Stimulated activated naive CD4-positive, alpha-beta T cell treated with Interleukin-2 at 50 U/mL for 16 hours (primary cell): ENCODE results near the gene AGPAT1.
"Not testable (repeated sequence)": the region's sequence is repeated elsewhere in the genome, so short reads cannot be mapped to it uniquely, and the experiment has no call there.

ENCODE experiments used
- DNase-seq: peaks from one replicate; lab custom pipeline; 2025; lab: John Stamatoyannopoulos, UW

The AGPAT1 gene

DNA sequence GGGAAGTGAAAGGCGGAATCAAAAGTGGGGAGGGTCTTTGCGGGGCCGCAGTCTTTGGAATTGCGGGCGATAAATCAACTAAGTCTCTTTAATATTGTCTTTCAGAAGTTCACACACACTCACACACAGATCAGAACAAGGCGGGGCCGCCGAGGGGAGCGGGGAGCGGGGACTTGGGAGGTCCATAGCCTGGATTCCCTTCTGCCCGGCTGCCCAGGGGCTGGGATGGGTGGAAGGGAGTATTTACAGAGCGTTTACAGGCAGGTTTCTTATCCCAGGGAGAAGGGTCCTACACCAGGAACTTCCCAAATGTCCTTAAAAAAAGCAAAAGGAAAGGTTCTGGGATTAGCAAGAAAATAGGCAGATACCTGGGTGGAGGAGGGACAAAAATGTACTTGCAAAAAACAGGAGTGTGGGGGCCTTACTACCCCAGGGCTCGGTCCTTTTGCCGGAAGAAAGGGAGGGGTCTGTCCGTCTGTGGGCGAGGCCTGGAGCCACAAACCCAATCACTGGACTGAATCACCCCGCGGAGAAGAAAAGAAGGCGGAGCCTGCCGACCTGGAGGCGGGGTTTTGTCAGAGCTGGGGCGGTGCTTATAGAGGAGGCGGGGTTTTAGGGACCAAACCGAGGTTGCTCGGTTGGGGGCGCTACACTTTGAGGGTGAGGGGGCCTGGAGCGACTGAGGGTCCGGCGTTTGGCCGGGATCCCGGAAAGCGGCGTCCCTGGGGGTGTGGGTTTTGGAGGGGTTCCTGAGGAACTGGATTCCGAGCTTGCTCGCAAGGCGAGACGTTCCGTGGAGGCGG lies 27.4 kb downstream of the AGPAT1 start:
- DNase-seq = peak; percentile 45

DNA sequence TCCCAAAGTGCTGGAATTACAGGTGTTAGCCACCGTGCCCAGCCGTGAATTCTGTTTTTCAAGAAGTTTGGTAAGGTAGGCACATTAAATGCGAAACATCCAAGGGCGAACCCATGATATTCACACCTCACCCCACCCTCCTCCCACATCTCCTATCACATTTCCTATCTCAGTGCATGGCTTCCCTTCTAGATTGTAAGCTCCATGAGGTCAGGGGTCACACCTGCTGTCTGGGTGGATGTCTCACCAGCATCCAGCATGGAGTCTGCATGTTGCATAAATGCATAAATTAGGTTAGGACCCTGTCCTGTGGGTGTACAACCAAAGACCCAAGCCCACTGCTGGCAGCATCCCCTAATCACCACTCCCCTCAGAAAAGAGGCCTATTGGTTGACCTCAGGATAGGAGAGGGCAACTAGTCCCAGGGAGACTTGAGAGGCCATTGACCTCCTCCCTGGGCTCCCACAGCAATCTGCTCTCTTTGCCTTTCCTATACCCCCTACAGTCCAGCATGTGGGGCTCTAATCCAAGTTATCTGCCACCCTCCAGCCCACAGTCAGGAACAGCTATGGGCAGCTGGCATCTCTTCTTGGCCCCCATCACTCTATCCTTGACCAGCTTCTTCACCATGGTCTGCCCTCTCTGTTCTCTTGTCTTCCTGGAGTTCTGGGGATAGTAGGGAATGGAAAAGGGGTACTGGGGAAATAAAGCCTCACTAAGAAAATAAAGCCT lies 28.3 kb downstream of the AGPAT1 start:
- DNase-seq = no peak

DNA sequence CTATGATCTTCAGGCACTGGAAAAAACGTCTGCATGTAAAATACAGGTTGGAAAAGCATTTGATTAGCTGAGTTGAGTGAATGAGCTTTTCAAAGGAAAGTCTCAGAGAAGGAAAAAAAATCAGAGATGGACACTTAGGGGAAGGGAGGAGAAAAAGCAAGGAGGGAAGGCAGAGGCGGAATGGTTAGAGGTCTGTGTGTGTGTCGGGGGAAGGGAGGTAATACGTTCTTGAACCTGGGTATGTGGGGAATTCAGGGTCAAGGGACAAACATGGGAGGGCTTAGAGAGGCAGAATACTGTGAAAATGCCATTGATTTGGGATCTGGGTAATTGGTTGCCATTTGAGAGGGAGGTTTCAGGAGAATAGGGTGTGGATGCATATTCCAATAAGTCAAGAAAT lies 29.2 kb downstream of the AGPAT1 start:
- DNase-seq = no peak

DNA sequence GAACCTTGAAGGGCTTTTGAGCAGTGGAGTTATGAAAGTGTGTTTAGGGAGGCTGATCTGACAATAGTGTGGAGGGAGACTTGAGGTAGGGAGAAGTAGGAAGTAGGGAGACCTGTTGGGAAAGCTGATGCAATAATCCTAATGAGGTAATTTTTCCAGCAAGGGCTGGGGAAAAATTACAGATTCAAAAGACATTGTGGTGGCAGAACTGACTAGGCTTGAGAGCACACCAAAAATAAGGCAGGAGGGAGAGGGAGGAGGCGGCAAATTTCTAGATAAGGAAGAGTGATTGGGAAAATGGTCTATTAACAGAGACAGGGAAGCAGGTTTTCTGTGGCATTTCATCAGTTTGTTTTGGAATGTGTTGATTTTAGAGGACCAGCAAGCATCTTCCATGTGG lies 29.6 kb downstream of the AGPAT1 start:
- DNase-seq = no peak

DNA sequence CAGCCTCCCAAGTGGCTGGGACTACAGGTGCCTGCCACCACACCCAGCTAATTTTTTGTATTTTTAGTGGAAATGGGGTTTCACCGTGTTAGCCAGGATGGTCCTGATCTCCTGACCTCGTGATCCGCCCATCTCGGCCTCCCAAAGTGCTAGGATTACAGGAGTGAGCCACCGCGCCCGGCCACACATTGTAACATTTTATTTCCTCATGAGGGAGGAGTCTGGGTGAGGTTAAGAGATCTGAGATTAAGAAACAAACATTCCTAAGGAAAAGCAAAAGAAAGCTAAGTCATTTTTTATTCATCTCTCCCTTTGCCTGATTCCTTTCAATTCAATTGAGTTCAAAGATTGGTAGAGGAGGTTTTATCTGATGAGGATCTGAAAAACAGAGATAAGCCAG lies 31.6 kb downstream of the AGPAT1 start:
- DNase-seq = not testable (repeated sequence)

DNA sequence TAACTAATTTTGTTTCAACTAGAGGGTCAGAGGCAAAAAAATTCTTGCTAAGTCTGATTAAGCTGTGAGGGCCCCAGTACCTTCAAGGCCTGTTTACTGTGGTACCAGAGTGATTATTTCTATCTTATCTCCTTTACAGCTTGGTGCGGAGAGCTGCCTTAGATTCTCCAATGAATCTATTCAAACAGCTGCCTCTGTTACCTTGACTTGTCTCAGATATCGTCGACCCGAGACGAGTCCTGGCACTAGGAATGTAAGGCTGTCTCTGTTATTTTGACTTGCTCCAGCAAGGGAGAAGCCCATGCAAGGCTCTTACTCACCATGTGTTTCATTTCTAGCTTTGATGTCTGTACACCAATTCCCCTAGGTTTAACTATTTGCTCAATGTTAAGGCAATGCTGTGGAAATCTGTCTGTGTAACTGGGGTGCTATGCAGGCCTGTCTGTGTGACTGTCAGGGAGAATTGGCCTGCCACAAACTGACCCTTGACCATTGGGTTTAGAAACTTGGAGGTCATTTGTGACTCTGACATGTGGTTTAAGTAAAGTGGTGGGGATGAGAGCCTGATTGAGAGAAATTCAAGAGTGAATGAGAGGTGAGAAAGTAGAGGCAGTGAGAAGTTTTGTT lies 35.4 kb downstream of the AGPAT1 start:
- DNase-seq = no peak

DNA sequence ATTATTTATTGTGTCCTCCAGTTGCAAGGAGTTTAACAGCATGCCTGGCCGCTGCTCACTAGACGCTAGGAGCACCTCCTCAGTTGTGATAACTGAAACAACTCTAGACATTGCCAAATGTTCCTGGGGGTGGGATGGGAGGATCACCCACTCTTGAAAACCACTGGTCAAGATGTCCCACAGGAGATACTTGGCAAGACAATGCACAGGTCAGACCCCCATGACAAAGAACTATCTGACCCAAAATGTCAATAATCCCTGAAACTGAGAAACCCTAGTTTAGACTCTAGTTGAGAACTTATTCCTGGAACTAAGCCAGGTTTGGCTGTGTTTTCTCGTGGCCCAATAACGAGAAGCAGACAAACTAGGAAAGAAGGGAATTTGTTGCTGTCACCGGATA lies 36.3 kb downstream of the AGPAT1 start:
- no peak for DNase-seq

DNA sequence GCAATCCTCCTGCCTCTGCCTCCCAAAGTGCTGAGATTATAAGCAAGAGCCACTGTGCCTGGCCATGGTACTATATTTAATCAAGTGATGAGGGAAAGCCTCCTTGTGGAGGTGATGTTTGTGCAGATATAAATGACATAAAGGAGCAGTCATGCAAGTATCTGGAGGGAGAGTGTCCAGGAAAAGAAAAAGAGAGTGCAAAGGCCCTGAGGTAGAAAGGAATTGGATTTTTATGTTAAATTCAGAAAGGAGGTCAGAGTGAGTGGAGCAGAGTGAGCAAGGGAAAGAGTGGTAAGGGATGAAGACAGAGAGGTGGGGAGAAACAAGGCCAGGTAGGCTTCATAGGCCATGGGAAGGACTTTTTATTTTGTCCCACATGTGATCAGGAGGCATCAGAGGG lies 38.4 kb downstream of the AGPAT1 start:
- DNase-seq = no peak

DNA sequence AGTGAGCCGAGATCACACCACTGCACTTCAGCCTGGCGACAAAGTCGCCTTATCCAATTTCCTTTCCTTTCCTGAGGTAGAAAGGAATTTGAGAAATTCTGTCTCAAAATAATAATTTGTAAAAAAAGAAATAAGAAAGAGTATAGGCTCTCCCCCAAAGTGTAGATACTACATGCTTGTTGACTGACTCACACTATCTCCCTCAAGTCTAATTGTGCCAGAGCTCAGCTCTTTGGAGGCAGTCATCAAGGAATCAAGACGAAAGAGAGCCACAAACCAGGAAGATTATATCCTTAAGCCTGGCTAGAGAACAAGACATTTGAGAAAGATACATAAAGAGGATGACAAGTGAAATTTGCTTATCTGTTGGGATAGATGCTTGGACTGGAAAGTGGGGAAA lies 42.1 kb downstream of the AGPAT1 start:
- DNase-seq = no peak

DNA sequence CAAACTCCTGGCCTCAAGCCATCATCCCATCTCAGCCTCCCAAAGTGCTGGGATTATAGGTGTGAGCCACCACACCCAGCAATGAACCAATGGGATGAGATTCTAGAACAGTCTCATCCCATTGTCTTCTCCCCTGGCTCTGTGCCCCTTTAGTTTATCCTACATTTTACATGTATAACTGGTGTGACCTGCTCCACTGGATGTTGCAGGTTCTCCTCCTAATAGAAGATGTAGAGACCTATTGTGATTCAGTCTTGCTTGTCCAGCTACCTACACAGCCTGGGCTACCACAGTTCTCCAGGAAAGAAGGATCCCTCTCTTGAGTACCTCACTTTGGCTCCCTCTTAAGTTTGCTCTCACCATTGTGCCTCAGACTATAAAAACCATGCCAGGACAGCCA lies 43.8 kb downstream of the AGPAT1 start:
- no peak for DNase-seq

DNA sequence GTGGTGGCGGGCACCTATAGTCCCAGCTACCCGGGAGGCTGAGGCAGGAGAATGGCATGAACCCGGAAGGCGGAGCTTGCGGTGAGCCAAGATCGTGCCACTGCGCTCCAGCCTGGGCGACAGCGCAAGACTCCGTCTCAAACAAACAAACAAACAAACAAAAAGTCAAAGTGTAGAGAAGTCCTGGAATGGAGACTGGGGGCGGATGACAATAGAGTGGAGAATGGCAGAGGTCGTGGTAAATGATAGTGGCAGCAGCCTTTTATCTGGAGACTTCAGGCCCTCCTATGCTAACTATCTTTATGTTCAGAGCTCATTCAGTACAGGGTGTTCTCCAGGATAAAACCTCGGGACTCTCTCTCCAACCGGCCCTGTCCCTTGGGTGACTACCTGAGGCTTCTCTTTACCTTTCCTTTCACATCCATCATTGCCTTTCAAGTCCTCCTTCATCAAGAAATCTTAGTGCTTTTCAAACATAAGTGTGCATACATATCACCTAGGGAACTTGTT lies 44.4 kb downstream of the AGPAT1 start:
- DNase-seq = no peak

DNA sequence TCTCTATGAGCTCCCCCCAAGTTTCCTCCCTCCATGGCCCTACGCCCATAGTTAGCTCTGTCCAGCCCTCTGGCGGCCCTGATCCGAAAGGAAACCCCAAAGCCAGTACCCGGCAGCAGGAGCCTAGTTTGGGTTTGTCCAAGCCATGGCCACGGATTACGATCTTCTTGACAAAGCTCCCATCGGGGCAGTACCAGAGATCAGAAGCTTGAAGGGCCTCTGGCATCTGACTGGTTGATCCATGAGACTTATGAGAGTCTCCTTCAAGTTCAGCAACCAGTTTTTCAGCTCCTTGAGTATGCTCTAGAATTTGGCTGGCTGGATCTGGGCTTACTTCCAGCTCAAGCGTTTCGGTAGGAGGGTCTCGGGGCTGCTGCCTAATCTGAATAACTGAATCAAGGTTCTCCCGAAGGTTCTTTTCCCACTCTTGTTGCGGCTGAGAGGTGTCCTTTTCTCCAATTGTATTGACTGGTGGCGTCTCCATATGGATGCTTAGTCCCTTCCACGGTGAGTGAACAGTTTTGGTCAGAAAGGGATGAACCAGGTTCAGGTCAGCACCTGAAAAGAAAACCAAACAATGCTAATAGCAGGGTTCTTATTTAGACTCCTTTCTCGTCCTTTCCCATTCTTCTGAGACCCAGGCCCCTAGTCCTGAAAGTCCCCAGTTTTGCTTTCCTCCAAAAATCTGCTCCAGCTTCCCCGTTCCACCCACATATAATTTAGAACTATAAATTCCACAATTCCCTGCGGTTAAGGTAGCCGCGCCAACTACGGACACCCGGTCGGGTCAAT lies 46.4 kb downstream of the AGPAT1 start:
- DNase-seq = no peak

DNA sequence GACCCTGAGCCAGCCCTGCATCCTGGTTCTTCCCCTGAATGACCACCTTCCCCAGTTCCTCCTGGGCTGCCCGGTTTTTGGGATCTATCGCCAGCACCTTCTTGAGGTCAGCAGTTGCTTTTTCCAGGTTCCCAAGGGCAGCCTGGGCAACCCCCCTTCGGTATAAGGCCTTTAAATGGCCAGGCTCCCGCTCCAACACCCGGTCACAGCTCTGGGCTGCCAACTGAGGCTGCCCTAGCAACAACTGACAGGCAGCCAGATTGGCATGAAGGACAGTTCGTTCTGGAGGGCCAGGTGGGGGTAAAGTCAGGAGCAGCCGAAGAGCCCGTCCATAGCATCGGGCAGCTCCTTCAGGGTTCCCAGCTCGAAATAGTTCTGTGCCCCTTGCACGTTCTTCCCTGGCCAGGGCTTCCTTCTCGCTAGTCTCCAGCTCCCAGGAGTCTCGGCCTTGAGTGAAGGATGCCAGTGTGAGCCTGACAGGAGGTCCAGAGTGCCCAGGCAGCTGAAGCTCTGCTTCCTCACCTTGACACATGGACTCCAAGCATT lies 47.1 kb downstream of the AGPAT1 start:
- DNase-seq = no peak

DNA sequence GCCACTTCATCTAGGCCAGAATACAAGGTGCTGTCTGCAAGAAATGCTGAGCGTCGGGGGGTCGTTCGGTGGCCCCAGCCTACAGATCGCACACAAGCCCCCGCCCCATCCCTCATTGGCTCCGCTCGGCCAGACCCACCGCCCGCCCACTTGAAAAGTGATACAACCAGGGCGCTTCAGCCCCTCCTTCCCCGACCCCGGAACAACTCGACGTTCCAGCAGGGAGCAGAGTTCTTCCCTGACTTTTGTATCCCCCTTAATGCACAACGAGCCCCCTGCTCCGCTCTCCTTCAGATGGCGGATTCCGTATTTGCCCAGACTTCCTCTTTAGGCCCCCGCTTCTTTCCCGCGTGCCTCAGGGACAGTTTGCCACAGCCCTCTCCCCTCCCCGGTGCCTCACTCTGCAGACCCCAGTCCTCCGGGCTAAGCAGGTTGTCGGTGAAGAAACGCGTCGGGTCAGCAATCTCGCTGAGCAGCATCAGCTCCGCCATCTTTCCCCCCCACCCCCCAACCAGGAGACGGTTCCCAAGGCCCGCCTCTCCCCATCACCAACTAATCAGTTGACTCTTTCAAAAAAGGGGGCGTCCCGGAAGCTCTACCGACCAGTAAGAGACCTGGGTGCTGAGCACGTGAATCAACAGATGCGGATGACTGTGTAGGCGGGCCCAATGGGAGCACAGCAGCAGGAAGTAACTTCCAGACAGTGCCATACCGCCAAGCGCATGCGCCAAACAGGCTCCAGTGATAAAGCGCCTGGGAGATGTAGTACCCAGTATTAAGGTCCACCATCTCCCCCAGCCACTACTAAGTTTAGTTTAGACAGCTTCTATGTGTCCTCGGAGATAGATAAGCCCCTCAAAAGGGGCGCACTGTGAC lies 47.9 kb downstream of the AGPAT1 start, which contains the start of gene ATF6B:
Gene ATF6B (minus strand): TSS at position 530 of the 876 bp plus-strand sequence. CDS start 39 bp downstream, at position 491.
- peak; percentile 98 for DNase-seq

DNA sequence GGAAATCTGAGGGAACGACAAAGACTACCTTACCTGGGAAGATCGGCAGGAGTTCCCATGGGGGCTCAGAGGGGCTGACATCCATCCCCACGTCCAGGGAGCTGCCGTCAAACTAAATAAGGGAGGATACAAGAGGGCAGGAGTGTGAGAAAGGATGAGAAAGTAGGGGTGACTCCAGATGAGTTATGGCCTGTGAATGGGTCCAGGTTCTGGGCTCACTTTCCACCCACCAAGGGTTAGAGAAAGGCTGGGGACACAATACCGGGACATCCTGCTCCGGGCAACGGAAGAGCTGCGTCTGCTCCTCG lies 48.5 kb downstream of the AGPAT1 start:
- DNase-seq = no peak

DNA sequence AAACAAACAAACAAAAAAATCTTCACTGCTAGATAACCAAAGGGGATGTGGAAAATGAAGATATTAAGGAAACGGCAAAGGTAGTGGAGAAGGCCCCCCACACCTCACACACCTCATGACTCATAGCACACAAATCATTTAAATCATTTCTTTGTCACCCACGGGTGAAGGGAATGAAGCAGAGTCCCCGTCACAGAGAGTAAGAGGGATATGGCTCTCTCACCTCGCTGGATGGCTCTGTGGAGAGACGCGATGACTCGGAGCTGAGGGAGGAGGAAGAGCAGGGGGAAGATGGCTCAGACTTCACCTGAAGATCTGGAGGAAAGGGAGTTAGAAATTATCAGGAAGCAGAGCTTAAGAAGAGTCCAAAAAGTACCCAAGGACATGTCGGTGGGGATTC lies 49.0 kb downstream of the AGPAT1 start:
- DNase-seq = no peak

DNA sequence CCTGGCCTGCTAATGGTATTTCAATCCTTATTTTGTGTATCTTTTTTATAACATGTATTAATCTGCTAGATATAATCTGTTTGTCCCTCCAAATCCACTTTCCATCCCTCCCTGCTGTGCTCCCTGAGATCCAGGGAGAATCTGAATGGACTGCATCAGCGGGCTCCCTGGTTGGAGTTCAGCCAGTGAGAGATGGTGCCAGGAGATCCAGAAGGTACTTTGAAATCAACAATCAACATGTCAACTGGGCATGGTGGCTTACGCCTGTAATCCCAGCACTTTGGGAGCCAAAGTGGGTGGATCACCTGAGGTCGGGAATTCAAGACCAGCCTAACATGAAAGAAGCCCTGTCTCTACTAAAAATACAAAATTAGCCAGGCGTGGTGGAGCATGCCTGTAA lies 52.2 kb downstream of the AGPAT1 start:
- DNase-seq = no peak

DNA sequence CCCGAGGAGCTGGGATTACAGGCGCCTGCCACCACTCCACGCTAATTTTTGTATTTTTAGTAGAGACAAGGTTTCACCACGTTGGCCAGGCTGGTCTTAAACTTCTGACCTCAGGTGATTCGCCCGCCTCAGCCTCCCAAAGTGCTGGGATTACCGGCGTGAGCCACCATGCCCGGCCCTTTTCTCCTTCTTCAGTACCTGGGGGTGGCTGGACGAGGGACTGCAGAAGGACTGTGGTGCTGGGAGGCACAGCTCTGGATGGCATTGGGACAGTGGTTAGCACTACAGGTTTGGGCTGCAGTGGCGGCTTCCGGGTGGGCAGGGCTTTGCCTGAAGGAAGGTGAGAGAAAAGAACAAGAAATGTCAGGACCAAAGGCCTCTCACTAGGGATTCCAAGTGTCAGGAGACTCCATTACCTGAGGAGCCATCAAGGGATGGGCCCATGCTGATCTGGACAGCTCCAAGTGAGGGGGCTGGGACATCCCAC lies 55.3 kb downstream of the AGPAT1 start:
- no peak for DNase-seq

DNA sequence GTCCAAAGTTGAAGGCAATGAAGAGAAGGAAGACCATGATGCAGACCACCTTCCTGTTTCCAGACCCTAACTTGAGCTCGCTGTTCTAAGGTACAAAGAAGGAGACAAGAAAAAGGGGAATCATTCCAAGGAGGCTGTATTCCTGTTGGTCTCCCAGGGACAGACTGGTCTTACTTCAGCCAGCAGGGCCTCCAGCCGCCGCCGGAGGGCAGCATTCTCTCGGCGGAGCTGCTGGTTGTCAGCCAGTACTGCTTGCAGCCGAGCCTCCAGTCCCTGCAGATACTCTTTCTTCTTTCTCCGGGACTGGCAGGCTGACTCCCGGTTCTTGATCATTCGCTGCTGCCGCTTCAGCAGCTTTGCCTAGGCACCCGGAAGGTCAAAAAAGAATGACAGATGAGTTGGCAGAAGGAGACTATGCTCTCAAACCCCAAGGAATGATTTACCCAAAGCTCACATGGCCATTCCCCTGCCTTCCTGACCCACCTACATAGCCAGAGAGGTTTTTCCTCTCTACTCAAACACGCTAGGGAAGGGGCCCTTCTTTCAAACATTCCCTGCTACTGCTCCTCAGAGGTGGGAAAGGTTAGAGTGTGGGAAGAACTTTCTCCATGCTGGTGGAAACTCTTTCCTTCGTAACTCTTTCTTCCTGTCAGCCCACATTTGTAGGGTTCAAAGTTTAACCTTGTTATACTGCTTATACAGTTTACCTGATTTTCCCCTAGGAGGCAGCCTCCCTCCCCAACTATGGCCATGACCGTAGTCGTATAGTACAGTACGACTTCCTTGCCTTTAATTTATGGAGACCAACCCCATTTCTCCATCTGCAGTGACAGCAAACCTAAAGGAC lies 56.9 kb downstream of the AGPAT1 start:
- DNase-seq = peak; percentile 43
